Left renal cortex interstitium (tissue), 4 donors: ENCODE results near the gene PI4K2B. TPM values are rescaled to one million over a fixed set of nuclear protein-coding genes. Genes with fewer than 3 reads are reported as not detected.
"Not testable (repeated sequence)": the region's sequence is repeated elsewhere in the genome, so short reads cannot be mapped to it uniquely, and the experiment has no call there.

ENCODE experiments used
- DNase-seq, 4 donors: peaks; one replicate each; pipeline ENCODE4 v3.0.0-alpha.2; 2013; ENCODE audit warnings: low read depth in 4 of 4, low spot score in 2 of 4, missing footprints in 1 of 4
- polyA plus RNA-seq, 4 donors: library from polyadenylated mRNA; unstranded; fragments of 120-200 nt; gene quantifications; one replicate each; pipeline ENCODE4 v1.2.1, GENCODE V29; 2013; ENCODE audit not compliant: insufficient read length in 4 of 4

Gene PI4K2B
- 10 to 100 TPM; 14.7 to 18.1 (median 16.6) TPM for polyA plus RNA-seq

- peak; percentile 53 to 74 (median 68) for DNase-seq
Observed at GRCh38 chr4:25233737-25234389, at the start of gene PI4K2B. Gene PI4K2B, plus strand, starts transcription at chr4:25234033. Its CDS starts 131 bp downstream, at chr4:25234164.

DNA sequence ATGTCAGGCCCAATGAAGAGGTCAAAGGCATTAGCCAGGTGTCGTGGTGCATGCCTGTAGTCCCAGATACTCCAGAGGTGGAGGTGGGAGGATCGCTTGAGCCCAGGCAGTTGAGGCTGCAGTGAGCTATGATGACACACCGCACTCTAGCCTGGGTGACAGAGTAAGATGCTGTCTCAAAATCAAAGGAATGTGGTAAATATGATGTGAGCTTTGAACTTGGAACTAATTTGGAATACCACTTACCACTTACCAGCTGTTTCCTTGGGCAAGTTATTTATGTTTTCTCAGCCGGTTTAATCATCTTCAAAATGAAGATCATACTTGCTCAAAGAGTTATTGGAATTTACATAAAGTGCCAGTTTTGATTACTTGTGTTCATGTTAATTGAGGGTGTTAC, 49.8 kb upstream of the PI4K2B start:
- DNase-seq: no peak

GRCh38 chr4:25190407-25190806, 43.4 kb upstream of the PI4K2B start:
- DNase-seq: no peak

- DNase-seq: no peak
Observed at GRCh38 chr4:25198713-25199112, 35.1 kb upstream of the PI4K2B start.

GRCh38 chr4:25207997-25208396, 25.8 kb upstream of the PI4K2B start:
- no peak for DNase-seq

DNA sequence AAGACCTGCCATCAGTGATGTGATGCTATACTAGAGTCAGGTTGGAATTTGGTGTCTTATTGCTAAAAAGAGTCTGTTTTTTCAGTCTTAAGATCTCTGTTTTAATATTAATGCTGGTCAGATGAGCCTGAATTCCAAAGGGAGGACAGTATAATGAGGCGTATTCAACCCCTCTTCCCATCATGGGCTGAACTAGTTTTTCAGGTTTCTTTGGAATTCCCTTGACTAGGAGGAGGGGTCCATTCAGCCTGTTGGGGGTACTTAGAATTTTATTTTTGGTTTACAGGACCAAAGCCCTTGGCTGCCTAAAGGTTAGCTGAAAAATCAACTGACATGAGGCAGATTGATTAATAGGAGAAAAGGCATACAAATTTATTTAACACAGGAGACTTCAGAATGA, 24.1 kb upstream of the PI4K2B start:
- no peak for DNase-seq

DNA sequence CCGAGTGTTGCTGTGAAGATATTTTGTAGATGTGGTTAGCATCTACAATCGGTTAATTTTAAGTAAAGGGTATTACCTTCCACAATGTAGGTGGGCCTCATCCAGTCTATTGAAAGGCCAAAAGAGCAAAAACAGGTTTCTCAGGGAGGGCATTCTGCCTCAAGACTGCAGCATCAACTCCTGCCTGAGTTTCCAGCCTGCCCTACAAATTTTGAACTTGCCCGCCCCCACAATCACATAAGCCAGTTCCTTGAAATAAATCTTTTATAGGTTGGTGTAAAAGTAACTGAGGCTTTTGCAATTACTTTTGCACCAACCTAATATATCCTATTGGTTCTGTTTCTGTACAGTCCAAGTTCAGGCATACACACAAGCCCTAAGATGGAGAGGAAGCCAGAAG, 22.1 kb upstream of the PI4K2B start:
- no peak for DNase-seq

GRCh38 chr4:25212822-25213221, 21.0 kb upstream of the PI4K2B start:
- DNase-seq: no peak

DNA sequence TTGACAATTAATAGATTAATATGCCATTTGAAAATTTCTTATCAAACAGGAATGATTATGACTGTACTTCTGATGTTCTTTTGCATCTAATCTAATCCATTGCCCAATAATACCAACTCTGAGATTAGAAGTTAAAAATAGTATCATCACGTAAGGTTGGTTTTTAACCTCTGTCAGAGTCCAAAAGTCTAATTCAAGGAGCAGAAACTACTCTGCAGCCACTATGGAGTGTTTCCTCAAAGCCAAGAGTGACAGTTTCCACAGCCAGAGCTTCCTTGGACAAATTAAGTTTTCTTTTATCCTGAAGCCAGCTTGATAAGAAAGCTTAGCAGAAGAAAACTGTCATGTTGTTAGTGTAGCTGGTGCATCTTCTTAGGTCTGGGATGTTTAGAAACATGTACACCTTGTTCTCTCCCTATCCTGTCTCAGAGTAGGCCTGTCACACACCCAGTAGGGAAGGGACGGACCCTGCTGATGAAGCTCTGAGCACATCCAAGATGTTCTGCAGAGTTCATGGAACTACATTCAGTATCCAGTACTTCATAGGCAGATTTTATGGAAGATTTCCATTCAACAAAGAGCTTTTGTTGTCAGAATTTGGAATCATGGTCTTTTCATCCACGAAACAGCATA, 20.4 kb upstream of the PI4K2B start:
- DNase-seq: no peak

- not testable (repeated sequence) for DNase-seq
Observed at GRCh38 chr4:25214750-25215149, 19.1 kb upstream of the PI4K2B start.

GRCh38 chr4:25215511-25215910, 18.3 kb upstream of the PI4K2B start:
- DNase-seq: no peak

GRCh38 chr4:25221377-25221776, 12.5 kb upstream of the PI4K2B start:
- no peak for DNase-seq

GRCh38 chr4:25223802-25224375, 9.9 kb upstream of the PI4K2B start:
- peak in 2 of 4 donors; percentile 12 to 15 for DNase-seq

DNA sequence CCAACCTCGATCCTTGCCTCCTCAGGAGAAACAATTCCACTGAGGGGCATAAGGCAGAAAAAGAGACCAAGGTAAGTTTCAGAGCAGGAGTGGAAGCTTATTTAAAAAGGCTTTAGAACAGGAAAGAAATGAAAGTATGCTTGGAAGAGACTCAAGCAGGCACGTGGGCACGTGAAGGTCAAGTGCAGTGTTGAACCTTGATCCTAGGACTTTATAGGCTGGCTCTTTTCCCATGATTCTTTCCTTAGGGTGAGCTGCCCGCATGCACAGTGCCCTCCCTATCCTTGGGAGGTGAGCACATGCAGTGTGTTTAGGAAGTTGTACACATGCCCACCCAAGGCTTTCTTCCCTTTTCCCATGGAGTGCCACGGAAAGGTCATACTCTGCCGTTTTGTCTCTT, 4.0 kb upstream of the PI4K2B start:
- no peak for DNase-seq

DNA sequence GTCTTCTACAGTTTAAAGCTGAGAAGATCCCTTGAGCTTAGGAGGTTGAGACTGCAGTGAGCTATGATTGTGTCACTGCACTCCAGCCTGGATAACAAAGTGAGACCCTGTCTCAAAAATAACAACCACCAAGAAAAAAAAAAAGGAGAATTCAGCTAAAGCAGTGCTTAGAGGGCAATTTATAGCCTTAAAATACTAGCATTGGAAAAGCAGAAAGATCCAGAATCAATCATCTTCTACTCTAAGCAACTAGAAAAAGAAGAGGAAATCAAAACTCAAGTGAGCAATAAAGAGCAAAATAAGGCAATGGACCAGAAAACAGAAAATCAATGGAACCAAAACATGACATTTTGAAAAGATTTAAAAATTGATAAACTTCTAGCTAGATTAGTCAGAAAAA, 639 bp upstream of the PI4K2B start:
- no peak for DNase-seq

GRCh38 chr4:25234390-25235370, 847 bp downstream of the PI4K2B start:
- DNase-seq: peak; percentile 48 to 77 (median 66)

GRCh38 chr4:25235401-25235800, 1.6 kb downstream of the PI4K2B start:
- no peak for DNase-seq

- not testable (repeated sequence) for DNase-seq
Observed at GRCh38 chr4:25236030-25236429, 2.2 kb downstream of the PI4K2B start.

GRCh38 chr4:25236971-25237370, 3.1 kb downstream of the PI4K2B start:
- DNase-seq: no peak

DNA sequence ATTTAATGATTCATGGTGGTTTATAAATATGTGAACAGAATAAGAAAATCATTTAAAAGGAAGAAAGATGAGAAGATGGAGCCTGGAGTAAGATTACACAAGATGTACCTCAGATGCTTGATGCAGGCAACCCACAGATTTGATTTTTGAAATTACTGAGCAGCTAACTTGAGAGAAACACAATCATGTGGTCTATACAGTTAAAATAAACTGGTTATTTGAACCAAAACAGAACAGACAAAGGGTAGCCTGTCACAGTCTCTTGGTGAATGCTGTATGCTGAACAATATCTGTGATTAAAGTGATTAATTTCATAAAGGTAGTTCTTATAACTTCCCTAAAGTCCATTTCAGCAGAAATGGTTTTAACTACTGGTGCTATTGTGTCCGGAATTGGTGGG, 4.2 kb downstream of the PI4K2B start:
- DNase-seq: no peak

- DNase-seq: not testable (repeated sequence)
Observed at GRCh38 chr4:25239528-25239927, 5.7 kb downstream of the PI4K2B start.
